HG03460 (cell line): ENCODE results near the gene STX10.

ENCODE experiments used
- ATAC-seq: cut with Tn5 transposase; IDR thresholded peaks from one replicate; pipeline ENCODE4 v1.9.1; 2021; ENCODE audit not compliant: unreplicated experiment

The STX10 gene

DNA sequence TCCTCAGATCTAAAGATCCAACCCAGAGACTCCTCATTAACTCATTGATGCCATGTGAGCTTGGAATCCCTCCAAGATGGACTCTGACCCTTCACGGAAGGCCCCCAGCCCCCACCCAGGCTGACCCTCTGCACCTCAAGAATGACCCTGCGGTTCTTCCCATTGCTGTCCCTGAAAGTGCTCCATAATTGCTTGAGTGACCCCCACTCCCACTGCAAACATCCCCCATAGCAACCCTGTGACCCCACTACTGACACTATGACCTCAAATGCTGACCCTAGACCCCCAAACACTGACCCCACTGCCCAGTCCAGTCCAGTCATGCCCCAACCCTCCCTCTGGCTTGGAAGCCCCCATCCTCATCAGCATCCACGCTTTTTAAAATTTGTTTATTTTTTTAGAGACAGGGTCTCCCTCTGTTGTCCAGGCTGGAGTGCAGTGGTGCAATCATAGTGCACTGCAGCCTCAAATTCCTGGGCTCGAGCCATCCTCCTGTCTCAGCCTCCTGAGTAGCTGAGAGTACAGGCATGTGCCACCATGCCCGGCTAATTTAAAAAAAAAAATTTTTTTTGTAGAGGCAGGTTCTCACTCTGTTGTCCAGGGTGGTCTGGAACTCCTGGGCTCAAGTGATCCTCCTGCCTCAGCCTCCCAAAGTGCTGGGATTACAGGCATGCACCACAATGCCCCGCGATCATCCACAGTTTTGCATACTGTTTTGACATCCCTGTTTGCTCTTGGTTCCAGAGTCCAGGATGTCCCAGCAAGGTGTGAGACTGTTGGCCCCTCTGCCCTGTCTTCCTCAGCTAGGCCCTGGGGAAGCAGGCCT lies 48.4 kb downstream of the STX10 start:
- ATAC-seq: no peak

GRCh38 chr19:13100841-13101589 lies 49.2 kb downstream of the STX10 start:
- ATAC-seq: no peak

DNA sequence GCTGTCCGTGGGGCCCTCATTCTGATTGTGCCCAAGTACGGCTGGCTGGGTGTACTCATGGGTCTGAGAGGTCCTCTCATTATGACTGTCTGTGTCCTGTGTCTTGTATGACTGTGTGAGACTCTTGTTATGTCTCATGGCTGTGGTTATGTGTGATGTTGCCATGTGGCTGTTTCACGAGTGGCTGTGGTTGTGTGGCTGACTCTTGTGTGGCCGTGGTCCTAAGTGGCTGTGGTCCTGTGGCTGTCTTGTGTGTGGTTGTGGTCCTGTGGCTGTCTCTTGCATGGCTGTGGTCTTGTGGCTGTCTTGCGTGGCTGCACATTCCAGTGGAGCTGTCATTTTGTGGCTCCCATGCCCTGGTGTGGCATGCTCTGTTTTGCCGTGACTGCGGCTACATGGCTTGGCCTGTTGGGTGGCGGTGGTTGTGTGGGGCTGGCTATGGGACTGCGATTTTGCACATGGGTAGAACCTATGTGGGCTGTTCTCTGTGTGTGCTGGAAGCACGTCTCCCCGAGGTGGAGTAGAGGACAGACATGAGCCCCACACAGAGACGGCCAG lies 50.1 kb downstream of the STX10 start:
- no peak for ATAC-seq

DNA sequence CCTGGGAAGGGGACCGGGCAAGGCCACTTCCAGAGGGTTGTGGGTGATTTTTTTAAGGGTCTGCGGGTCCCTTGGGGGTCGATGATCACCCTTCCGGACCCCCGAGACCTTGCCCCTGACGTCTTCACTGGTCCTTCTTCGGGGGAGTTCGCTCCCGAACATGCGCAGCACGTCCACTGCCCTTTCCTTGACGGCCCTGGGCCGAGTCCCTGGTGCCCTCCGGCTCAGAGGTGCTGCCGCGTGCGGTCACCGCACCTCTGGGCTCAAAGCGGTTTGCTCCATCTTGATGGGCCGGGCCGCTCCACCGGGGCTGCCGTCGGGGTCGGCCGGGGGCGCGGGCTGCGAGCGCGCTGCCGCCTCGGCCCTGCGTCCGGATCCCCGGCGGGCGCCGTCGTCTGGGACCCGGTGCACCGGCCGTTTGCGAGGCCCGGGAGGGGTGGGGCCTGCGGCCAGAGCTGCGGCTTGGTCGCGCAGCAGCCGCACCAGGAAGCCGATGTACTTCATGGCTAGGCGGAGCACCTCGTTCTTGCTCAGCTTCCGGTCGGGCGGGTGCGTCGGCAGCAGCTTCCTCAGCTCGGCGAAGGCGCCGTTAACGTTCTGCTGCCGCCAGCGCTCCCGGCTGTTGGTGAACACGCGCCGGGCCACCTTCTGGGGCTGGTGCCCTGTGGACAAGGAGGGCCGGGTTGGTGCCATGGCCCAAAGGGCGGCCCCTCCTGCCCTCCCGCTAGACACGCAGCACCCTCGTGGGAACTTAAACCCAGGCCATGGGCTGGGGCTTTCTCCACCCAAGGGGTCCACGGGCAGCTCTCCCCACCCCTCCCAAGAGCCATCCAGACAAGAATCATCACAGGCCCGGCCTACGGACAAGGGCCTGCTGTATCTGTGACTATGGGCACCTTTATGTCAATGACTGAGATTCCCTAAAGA lies 50.8 kb downstream of the STX10 start:
- ATAC-seq: no peak

GRCh38 chr19:13098277-13099072 lies 51.7 kb downstream of the STX10 start:
- ATAC-seq: no peak

DNA sequence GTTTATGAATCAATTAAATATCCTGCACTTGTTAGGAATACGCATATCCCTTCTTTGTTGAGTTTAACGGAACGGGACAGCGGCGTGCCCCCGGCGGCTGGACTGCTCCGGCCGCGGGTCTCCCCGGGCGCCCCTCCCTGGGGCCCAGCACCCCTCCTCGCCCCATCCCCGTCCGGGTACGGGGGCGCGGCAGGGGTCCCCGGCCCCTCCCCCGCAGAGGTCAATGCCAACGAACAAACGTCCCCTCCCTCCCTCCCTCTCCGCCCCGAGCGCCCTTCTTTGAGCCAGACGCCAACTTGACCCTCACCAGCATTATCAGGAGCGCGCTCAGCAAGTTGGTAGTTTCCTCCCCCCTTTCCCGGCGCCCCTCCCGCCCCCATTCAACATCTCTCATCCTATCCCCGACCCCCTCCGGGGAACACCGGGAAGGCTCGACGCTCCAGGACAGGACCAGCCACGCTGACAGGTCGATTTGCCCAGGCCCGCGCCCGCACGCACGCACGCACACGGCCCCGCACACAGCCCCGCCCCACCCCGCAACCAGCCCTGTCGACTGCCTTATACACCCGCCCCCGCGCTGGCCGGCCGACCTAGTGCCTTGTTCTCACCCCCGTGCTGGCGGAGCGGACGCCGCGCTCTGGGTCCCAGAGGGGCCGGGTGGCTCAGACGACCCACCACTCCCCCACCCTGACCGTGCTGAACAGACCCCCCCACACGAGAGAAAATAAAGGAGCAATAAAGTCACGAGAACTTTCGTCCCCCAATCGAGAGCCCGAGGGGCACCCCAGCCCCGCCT lies 52.5 kb downstream of the STX10 start:
- no peak for ATAC-seq

DNA sequence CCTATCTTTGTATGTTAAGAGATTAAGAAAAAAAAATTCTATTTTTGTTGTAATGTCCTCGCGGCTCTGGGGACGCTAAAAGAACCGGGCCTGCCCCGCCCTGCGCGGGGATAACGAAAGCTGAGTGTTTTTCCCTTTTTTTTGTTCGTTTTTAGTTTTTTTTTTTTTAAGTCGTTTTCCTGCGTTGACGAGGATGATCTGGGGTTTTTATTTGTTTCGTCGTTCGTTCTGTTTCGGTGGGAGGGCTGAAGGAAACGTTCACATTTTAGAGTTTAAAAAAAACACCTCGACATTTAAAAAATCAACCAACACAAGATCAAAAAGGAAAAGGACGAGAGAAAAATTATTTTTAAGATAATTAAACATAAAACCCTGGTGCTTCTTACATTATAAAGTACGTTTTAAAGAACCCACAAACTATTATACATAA lies 53.1 kb downstream of the STX10 start:
- no peak for ATAC-seq

GRCh38 chr19:13095934-13096927 lies 53.9 kb downstream of the STX10 start:
- ATAC-seq: no peak

DNA sequence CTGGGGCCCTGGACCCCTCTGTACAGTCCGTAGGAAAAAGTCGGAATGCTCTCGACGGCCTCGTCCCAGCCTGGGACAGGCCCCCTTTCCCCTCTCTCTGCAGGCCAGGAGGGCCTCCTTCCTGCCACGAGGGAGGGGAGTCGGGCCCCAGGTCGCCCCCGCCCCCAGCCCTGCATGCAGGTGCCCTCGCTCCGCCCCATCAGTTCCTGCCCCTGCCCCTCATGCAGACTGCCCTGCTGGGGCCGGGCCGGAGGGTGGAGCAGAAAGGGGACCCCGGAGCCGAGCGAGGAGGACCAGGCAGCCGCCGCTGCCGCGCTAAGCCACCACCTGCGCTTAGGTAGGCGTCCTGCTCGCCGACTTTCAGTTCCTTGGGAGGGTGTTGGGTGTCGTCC lies 54.8 kb downstream of the STX10 start:
- ATAC-seq: no peak

DNA sequence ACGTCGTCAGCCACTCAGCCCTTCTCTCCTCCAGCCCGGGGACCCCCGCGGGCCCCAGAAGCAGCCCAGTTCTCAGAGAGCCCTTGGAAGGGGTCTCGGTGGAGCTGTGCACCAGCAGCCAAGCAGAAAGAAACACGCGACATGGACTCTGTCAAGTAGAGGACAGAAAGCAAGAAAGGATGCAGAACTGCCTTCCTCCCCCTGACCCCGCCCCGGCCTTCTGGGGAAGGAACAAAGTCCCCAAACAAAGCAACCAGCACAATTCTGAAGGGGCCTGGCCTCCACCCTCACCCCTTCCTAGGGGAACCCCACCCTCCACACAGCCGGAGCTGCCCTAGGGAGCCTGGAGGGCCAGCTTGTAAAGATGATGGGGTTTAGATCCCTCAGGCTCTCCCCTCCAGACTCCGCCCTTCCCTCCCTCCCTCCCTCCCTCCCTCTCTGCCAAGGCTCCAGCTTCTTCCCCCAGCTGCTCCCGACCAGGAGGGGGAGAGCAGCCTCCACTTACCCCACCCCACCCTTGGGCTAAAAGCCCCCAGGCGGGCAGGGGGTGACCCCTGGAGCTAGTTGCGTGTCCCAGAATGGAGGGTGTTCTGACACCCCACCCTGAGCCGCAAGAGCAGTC lies 55.3 kb downstream of the STX10 start:
- ATAC-seq: no peak

DNA sequence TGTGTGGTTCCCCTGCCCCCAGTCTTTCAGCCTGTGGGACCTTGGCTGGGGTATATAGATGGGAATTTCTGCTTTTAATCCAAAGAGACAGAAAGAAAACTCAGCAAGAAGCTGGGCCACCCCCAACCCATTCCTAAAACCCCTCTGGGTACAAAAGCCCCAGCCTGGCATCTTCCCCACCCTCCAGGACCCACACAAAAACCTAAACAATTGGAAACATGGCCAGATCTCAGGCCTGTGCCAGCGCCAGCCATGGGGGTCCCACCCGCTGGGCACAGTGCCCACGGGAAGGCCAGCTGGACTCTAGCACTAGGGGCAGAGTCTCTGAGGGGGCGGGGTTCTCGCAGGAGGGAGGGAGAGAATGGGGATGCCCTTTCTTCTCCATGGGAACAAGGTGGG lies 56.1 kb downstream of the STX10 start:
- no peak for ATAC-seq
